Aortic smooth muscle cell (primary cell): ENCODE results near the gene DLG2. TPM values are rescaled to one million over a fixed set of nuclear protein-coding genes. Genes with fewer than 3 reads are reported as not detected.

Experiments used
- total RNA-seq: library from RNA; depleted of rRNA; stranded (reverse); fragments of >200 nt; gene quantifications from 2 replicates; pipeline ENCODE4 v1.2.3, GENCODE V29; 2014

DLG2 gene
- total RNA-seq, result 1.8 and 2.6 TPM in 2 replicates

DNA sequence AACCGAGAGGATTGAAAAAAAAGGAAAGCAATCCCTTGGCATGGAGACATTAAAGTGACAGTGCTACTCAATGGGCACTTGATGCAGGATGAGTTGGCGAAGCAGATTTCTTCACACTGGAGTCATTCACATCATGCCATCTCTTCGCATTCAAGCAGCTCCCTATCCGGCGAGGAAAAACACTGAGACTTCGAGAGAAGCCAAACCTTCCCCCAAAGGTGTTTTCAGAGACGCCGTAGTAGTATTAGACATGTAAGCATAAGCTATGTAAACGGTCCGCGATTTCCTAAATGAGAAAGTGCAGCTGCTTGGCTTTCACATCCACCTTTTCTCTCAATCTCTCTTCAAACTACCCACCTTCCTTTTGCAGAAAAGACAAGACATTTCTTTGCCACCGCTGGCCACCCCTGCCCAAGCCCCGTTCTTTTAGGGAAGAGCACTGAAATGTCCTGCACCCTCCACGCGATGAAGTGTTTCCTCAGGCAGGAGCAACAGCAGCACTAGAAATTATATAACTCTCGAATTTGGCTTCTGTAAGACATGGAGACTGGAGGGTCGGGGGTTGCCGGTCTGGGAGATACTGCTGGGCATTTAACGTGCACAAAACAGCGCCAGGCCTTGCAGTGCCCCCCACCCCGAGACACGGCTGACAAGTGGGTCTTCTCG lies at the start of gene DLG2:
DLG2 (minus strand) TSS at position 13 of the 666 bp plus-strand sequence.

DNA sequence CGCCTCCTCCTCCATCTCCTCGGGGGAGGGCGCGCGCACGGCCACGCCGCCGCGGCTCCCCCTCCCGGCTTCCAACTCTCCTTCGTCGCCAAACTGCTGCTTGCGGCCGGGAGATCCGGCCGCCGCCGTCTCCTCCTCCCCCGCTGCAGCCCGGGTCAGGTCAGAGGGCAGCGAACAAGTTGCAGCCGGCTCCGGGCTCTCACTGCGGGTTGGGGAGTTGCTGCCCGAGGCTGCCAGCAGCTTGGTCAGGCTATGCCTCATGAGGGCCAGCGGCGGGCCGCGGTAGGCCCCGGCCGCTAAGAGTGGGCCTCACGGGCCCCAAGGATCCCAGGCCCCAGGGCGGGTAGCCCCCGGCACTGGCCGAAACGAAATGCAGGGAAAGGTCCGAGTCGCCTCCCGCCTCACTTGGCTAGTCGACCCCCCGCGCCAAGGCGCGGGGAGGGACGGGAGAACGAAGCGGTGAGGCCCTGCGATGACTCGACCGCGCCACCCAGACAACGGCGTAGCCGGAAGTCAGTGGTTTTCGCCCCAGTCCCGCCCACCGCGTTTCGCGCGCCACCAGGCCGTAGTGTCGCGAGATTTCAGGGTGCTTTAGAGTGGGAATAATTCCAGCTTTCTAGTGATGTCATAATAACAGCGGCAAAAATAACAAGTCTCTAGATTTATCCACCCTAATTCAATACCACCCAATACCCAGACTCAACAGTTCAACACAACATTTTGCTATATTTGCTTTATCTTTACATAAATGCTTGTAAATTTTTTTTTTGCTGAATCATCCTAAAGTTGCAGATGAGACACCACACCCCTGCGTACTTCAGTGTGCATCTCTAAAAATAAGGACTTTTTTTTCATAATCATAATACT lies 37.7 kb upstream of the DLG2 start, which contains the start of gene CREBZF:
CREBZF (minus strand) TSS at position 515 of the 867 bp plus-strand sequence; CDS start at position 261, 254 bp downstream.

DNA sequence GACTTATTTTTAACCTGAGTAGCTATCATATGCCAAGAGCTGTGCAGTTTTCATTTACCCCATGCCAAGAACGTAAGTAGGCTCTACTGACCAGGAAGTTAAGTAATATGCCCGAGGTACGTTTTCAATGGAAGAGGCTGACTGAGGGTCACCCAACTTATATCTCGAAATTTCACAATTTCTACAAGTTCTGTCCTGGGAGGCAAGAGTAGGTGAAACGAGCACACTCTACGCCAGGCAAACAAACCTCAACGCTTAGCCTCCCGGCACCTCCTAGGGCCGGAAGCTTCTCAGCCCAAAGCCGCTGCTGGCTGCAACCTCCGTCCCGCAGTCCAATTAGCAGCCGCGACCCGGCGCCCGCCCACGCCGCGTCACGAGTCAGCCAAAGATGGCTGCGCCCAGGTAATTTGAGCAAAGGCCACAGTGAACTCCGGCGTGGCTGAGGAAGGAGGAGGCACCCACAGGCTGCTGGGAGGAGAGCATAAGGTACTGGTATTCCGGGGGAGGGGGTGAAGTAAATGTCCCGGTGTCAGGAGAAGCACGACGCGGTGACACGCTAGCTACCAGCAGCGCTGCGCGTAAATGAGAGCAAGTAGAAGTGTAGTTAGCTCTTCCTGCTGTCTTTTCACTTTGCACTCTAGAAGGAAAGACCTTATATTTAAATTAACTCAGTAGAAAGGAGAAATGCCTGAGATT lies 20.6 kb upstream of the DLG2 start, which contains the start of gene TMEM126A:
TMEM126A (plus strand) TSS at position 364 of the 696 bp plus-strand sequence. CDS start 2,289 bp downstream, outside the sequence.

DNA sequence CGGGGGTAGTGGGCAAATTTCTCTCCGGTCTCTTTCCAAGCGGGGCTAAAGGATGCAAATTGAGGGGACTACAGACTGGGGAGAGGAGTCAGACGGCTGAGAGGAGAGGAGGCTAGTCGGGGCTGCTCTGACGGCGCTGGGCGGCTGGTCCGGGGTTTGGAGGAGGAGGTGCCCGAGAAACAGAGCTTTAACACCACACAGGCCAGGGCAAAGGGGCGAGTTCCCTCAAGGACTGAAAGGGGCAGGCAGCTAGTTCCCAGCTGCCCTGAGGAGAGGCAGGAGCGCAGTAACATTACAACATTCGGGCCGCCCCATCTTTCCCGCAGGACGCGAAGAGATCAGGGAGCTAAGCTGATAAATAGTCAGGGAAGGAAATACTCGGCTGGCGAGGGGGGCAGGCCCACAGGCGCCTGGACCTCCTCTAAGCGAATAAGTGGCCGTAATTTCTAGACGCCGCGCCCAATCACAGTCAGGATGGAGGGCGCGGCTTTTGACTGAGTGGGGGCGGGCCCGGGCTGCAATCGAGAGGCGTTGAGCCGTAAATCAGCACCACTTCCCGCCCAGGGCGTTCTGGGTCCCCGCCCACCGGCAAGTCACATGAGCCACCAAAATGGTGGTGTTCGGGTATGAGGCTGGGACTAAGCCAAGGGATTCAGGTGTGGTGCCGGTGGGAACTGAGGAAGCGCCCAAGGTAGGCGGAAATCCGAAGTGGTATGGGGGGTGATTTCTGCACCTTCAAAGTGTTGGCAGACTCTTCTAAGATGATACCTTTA lies 1.0 kb upstream of the DLG2 start, which contains the start of gene TMEM126B:
TMEM126B (plus strand) TSS at position 596 of the 773 bp plus-strand sequence; CDS start at position 611, 15 bp downstream.

Other genes starting within 250 kb of the DLG2 start
- 58.7 and 60.5 TPM in 2 replicates for gene TMEM126B, start 1.2 kb upstream of the DLG2 start, total RNA-seq
- gene TMEM126A, start 20.6 kb upstream of the DLG2 start, total RNA-seq, result 33.8 and 41.2 TPM in 2 replicates
- gene CREBZF, start 37.8 kb upstream of the DLG2 start, total RNA-seq, result 33.8 and 35.0 TPM in 2 replicates
- 5.8 and 6.0 TPM in 2 replicates for gene CCDC89, start 58.9 kb upstream of the DLG2 start, total RNA-seq
- 7.0 and 7.5 TPM in 2 replicates for gene SYTL2, start 183.8 kb upstream of the DLG2 start, total RNA-seq
- gene CCDC83, start 228.0 kb upstream of the DLG2 start, total RNA-seq, result not detected in 2 replicates